A549 (cell line): ENCODE measurements around the gene PCDHA13. TPM values are rescaled to one million over a fixed set of nuclear protein-coding genes. Genes with fewer than 3 reads are reported as not detected.
A peak's percentile ranks its signal among the peaks of the same experiment; 100 is the strongest.

Source experiments
- ATAC-seq, 2 experiments: fragments of 200-7000 bp in 1 of 2; fragments of >200 bp in 1 of 2; cut with Nextera tagmentation in 1 of 2; cut with Tn5 transposase in 1 of 2; 3 replicates each; pipeline versions ENCODE4 v1.8.0 to v1.9.1; 2018 to 2020; ENCODE audit warnings: mild to moderate bottlenecking in 1 of 2, moderate library complexity in 1 of 2
- CTCF ChIA-PET: fragments of 300-600 bp; sonication (Branson Sonifier 250); formaldehyde crosslinking; extraction: SDS; loops from one replicate; lab custom pipeline; 2021; ENCODE audit warnings: antibody characterized with exemption, inconsistent platforms; lab: Yijun Ruan, JAX
- POLR2A ChIA-PET: fragments of 350-600 bp; formaldehyde crosslinking; extraction: SDS; loops from one replicate; lab custom pipeline; 2021; ENCODE audit warnings: antibody characterized with exemption, inconsistent platforms; lab: Yijun Ruan, JAX
- DNase-seq, 2 experiments: peaks; one replicate each; pipeline versions ENCODE4 v3.0.0 to v3.0.0-alpha.2; 2011 to 2016; ENCODE audit warnings: low read depth in 1 of 2, low spot score in 1 of 2
- FAIRE-seq: peaks from 2 replicates; lab custom pipeline; 2011; peaks lifted over from hg19 to GRCh38; lab: Jason Lieb, UNC
- H3K27ac ChIP-seq, 2 experiments: fragments of >200 bp; sonication (Bioruptor Twin); formaldehyde crosslinking; 3 replicates each; pipeline ENCODE4 v1.5.1; 2016 to 2017
- H3K4me1 ChIP-seq: fragments of >200 bp; sonication (Bioruptor Twin); formaldehyde crosslinking; 3 replicates; pipeline ENCODE4 v1.6.1; 2016
- H3K4me2 ChIP-seq: fragments of >200 bp; sonication (Bioruptor Twin); formaldehyde crosslinking; 3 replicates; pipeline ENCODE4 v1.6.1; 2016
- H3K4me3 ChIP-seq: fragments of >200 bp; sonication (Bioruptor Twin); formaldehyde crosslinking; 3 replicates; pipeline ENCODE4 v1.5.1; 2016
- H3K9me3 ChIP-seq: fragments of >200 bp; sonication (Bioruptor Twin); formaldehyde crosslinking; 3 replicates; pipeline ENCODE4 v1.6.1; 2016
- ATOH8 ChIP-seq: fragments of 250-450 bp; sonication (Bioruptor Pico); IDR thresholded peaks from 2 replicates; pipeline ENCODE4 v1.5.0; 2020; ENCODE audit warnings: low read depth, mild to moderate bottlenecking, moderate library complexity
- BCL3 ChIP-seq: fragments of >200 bp; sonication (Bioruptor Twin); formaldehyde crosslinking; IDR thresholded peaks from 3 replicates; pipeline ENCODE4 v1.6.1; 2016
- CBX8 ChIP-seq: fragments of 200-600 bp; sonication (generic); IDR thresholded peaks from 2 replicates; pipeline ENCODE4 v1.6.1; 2016
- CHD4 ChIP-seq: fragments of 200-600 bp; sonication (generic); IDR thresholded peaks from 2 replicates; pipeline ENCODE4 v1.6.1; 2016; ENCODE audit warnings: antibody characterized with exemption, mild to moderate bottlenecking, borderline replicate concordance
- E2F6 ChIP-seq: IDR thresholded peaks from 2 replicates; pipeline ENCODE4 v1.6.1; 2012; ENCODE audit warnings: low read depth, borderline replicate concordance
- ELK1 ChIP-seq: fragments of 150-350 bp; IDR thresholded peaks from 2 replicates; pipeline ENCODE4 v1.6.1; 2014; ENCODE audit warnings: low read depth, mild to moderate bottlenecking, low read length
- EP300 ChIP-seq, 2 experiments: fragments of >200 bp; sonication (Bioruptor Twin); formaldehyde crosslinking; IDR thresholded peaks; 2 replicates in 1 of 2; 3 replicates in 1 of 2; pipeline ENCODE4 v1.6.1; 2016 to 2017
- ESRRA ChIP-seq: fragments of 150-350 bp; IDR thresholded peaks from 2 replicates; pipeline ENCODE4 v1.6.1; 2014; ENCODE audit warnings: mild to moderate bottlenecking, low read length, borderline replicate concordance
- FOSB ChIP-seq: fragments of 250-450 bp; sonication (Bioruptor Pico); IDR thresholded peaks from 2 replicates; pipeline ENCODE4 v1.5.0; 2020; ENCODE audit warnings: mild to moderate bottlenecking, moderate library complexity
- FOXS1 ChIP-seq: fragments of 250-450 bp; sonication (Bioruptor Pico); IDR thresholded peaks from 2 replicates; pipeline ENCODE4 v1.5.0; 2020; ENCODE audit warnings: mild to moderate bottlenecking, moderate library complexity
- HDAC2 ChIP-seq: fragments of 200-600 bp; sonication (generic); IDR thresholded peaks from 2 replicates; pipeline ENCODE4 v1.6.1; 2016
- JUN ChIP-seq, 2 experiments: fragments of >200 bp; sonication (Bioruptor Twin); formaldehyde crosslinking; IDR thresholded peaks; 2 replicates in 1 of 2; 3 replicates in 1 of 2; pipeline ENCODE4 v1.6.1; 2016 to 2017
- KDM5A ChIP-seq: fragments of 200-600 bp; sonication (generic); IDR thresholded peaks from 2 replicates; pipeline ENCODE4 v1.6.1; 2016; ENCODE audit warnings: antibody characterized with exemption, mild to moderate bottlenecking
- MAFK ChIP-seq: fragments of 450-650 bp; IDR thresholded peaks from 2 replicates; pipeline ENCODE4 v1.6.1; 2014; ENCODE audit not compliant: partially characterized antibody
- MYC ChIP-seq: IDR thresholded peaks from 2 replicates; pipeline ENCODE4 v1.6.1; 2012; ENCODE audit warnings: mild to moderate bottlenecking, inconsistent platforms, low read length, improper control_type of control experiment, borderline replicate concordance
- NFE2L2 ChIP-seq: fragments of 150-350 bp; conservative IDR thresholded peaks from 2 replicates; pipeline ENCODE4 v1.6.1; 2014; ENCODE audit warnings: low read length
- NPAS2 ChIP-seq: fragments of 250-450 bp; sonication (Bioruptor Pico); IDR thresholded peaks from 2 replicates; pipeline ENCODE4 v1.8.0; 2022; ENCODE audit warnings: mild to moderate bottlenecking, moderate library complexity, borderline replicate concordance
- PHF8 ChIP-seq: fragments of 200-600 bp; sonication (generic); IDR thresholded peaks from 2 replicates; pipeline ENCODE4 v1.6.1; 2016; ENCODE audit warnings: low read depth, mild to moderate bottlenecking, antibody characterized with exemption, moderate library complexity, borderline replicate concordance
- POLR2A ChIP-seq: IDR thresholded peaks from 2 replicates; pipeline ENCODE4 v1.6.1; 2012; ENCODE audit warnings: mild to moderate bottlenecking, low read length
- RAD21 ChIP-seq, 2 experiments: fragments of >200 bp in 1 of 2; sonication (Bioruptor Twin) in 1 of 2; formaldehyde crosslinking in 1 of 2; IDR thresholded peaks in 1 of 2; conservative IDR thresholded peaks in 1 of 2; 2 replicates in 1 of 2; 3 replicates in 1 of 2; pipeline ENCODE4 v1.6.1; 2012 to 2018; ENCODE audit warnings: inconsistent platforms in 1 of 2
- RARB ChIP-seq: fragments of 250-450 bp; sonication (Bioruptor Pico); IDR thresholded peaks from 2 replicates; pipeline ENCODE4 v1.8.0; 2021; ENCODE audit warnings: mild to moderate bottlenecking, moderate library complexity
- RCOR1 ChIP-seq: fragments of 150-350 bp; IDR thresholded peaks from 2 replicates; pipeline ENCODE4 v1.6.1; 2014; ENCODE audit warnings: antibody characterized with exemption, low read length, low read depth
- RFX5 ChIP-seq: fragments of 450-650 bp; IDR thresholded peaks from 2 replicates; pipeline ENCODE4 v1.7.1; 2014; ENCODE audit warnings: antibody characterized with exemption, mild to moderate bottlenecking, moderate library complexity
- RNF2 ChIP-seq: fragments of 200-600 bp; sonication (generic); IDR thresholded peaks from 2 replicates; pipeline ENCODE4 v1.6.1; 2016; ENCODE audit warnings: low read depth, mild to moderate bottlenecking, antibody characterized with exemption, moderate library complexity, borderline replicate concordance
- SMC3 ChIP-seq: fragments of >200 bp; sonication (Bioruptor Twin); formaldehyde crosslinking; IDR thresholded peaks from 3 replicates; pipeline ENCODE4 v1.6.1; 2018; ENCODE audit warnings: inconsistent platforms
- TP53 ChIP-seq: fragments of 250-450 bp; sonication (Bioruptor Pico); IDR thresholded peaks from 2 replicates; pipeline ENCODE4 v1.5.0; 2021; ENCODE audit warnings: mild to moderate bottlenecking, moderate library complexity
- USF2 ChIP-seq: fragments of 450-650 bp; IDR thresholded peaks from 2 replicates; pipeline ENCODE4 v1.6.1; 2014; ENCODE audit warnings: antibody characterized with exemption
- ZC3H11A ChIP-seq: fragments of 450-650 bp; IDR thresholded peaks from 2 replicates; pipeline ENCODE4 v1.6.1; 2014; ENCODE audit warnings: antibody characterized with exemption, mild to moderate bottlenecking
- WGBS: methylation state at CpG from one replicate; pipeline ENCODE4 v1.1.6; 2017; ENCODE audit errors: missing lambda C conversion rate; 5-methylcytosine and 5-hydroxymethylcytosine counted together
- polyA plus RNA-seq, 4 experiments: library from polyadenylated mRNA; depleted of rRNA in 3 of 4; stranded (reverse); fragments of >200 nt; fragmentation: RNase III in 1 of 4; extraction: RNeasy Plus Mini Kit Qiagen cat#74134 plus additional on column Dnase treatment in 1 of 4; gene quantifications; 2 replicates in 3 of 4; 3 replicates in 1 of 4; pipeline ENCODE4 v1.2.3, GENCODE V29; 2011 to 2017

PCDHA13 gene
- polyA plus RNA-seq, 2 of the 4 experiments (the other 2 are of a cell fraction), result 0.14 TPM; not detected in 1

- DNase-seq (no peak), FAIRE-seq (no peak)
- no peak overlapping the region for H3K4me2 ChIP-seq
- CTCF ChIA-PET, result interaction anchor here (0.6 kb wide), 1 partner anchor 48 kb away, joined by 3 read pairs; no protein-coding TSS in a partner anchor
- TF ChIP-seq NFE2L2 (no peak), KDM5A (no peak), RCOR1 (no peak), ESRRA (no peak), HDAC2 (no peak), MYC (no peak), RNF2 (no peak), CHD4 (no peak), BCL3 (no peak), JUN (IDR thresholded peaks at IDR 0.05) (no peak), RARB (CRISPR knock-in tag) (no peak), ATOH8 (no peak), RFX5 (no peak), USF2 (no peak), POLR2A (no peak), ZC3H11A (no peak), ELK1 (no peak), CBX8 (no peak), MAFK (no peak), FOSB (CRISPR knock-in tag) (no peak)
- TF ChIP-seq, all 56 proteins: peak for 0
- H3K9me3 ChIP-seq, result no peaks in the 10 kb centered on the region
- H3K4me1 ChIP-seq, result 0 out of 3 replicates have a peak, but pooled peaks cover 4% of the 10 kb centered on the region
- WGBS, result 22% methylated on average over 4 of the region's 4 CpGs
- POLR2A ChIA-PET, result no interaction called here
- no peak overlapping the region for H3K27ac ChIP-seq
- no peak overlapping the region for H3K4me3 ChIP-seq
- no peak for ATAC-seq
Observed at GRCh38 chr5:140923601-140924000, 41.7 kb downstream of the PCDHA13 start.

- 25% methylated on average over 21 of the region's 41 CpGs for WGBS
- CTCF ChIA-PET, result interaction anchor here (0.6 to 4.3 kb wide), 37 partner anchors 9 to 520 kb away, joined by 3 to 77 read pairs (median 6); partner anchors contain the start of genes PCDHA12, PCDHA13, PCDHA4 and PCDHA5
- Histone ChIP-seq H3K4me1 (0 out of 3 replicates have a peak, but pooled peaks cover 4% of the 10 kb centered on the region), H3K27ac (peak within 1 kb of the TSS; percentile 54 to 80), H3K4me3 (peak within 1 kb of the TSS; percentile 53), H3K9me3 (no peaks in the 10 kb centered on the region), H3K4me2 (peak within 1 kb of the TSS; percentile 77)
- ATAC-seq (peak; percentile 84 to 85), FAIRE-seq (no peak), DNase-seq (peak in 1 of 2 experiments; percentile 47)
- TF ChIP-seq NPAS2 (CRISPR knock-in tag), result no peak
- TF ChIP-seq TP53 (CRISPR knock-in tag), result no peak
- no peak for TF ChIP-seq EP300 (IDR thresholded peaks at IDR 0.05)
- no peak for TF ChIP-seq RAD21 (conservative IDR thresholded peaks at IDR 0.05 in 1 of 2, IDR thresholded peaks at IDR 0.05 in 1 of 2)
- no peak for TF ChIP-seq E2F6
- no peak for TF ChIP-seq CHD4
- TF ChIP-seq ZC3H11A, result no peak
- no peak for TF ChIP-seq FOXS1 (CRISPR knock-in tag)
- TF ChIP-seq SMC3, result no peak
- no peak for TF ChIP-seq PHF8
- TF ChIP-seq MAFK, result no peak
- TF ChIP-seq KDM5A, result no peak
- TF ChIP-seq ESRRA, result no peak
- POLR2A ChIA-PET, result interaction anchor here (0.9 to 2.1 kb wide), 5 partner anchors 45 to 115 kb away, joined by 3 to 30 read pairs (median 6); partner anchors contain the start of gene PCDHA5
Observed at GRCh38 chr5:140925806-140926442, 44.0 kb downstream of the PCDHA13 start, which contains the start of gene PCDHAC1. TSS of gene PCDHAC1 (plus strand) at chr5:140926299. CDS start at chr5:140926893, 594 bp downstream.
